Neural cell (in vitro differentiated cells): Measurements from ENCODE around the gene ADGRB3. TPM values are rescaled to one million over a fixed set of nuclear protein-coding genes. Genes with fewer than 3 reads are reported as not detected.

Experiments
- H2AFZ ChIP-seq: fragments of 200-600, 300-800 bp; sonication (generic), shearing (Covaris generic); 2 replicates; pipeline ENCODE4 v1.6.0; 2014; ENCODE audit warnings: low read depth, mild to moderate bottlenecking, antibody characterized with exemption, low read length, moderate library complexity
- H3F3A ChIP-seq: fragments of 200-600 bp; shearing (Covaris generic); 2 replicates; pipeline ENCODE4 v1.6.1; 2016; ENCODE audit warnings: mild to moderate bottlenecking, moderate library complexity, mixed read lengths, antibody characterized with exemption, low read length; ENCODE audit not compliant: insufficient read depth, poor library complexity, severe bottlenecking
- H3K27ac ChIP-seq: fragments of 200-600, 300-800 bp; sonication (generic), shearing (Covaris generic); 2 replicates; pipeline ENCODE4 v1.5.1; 2014; ENCODE audit warnings: mild to moderate bottlenecking, low read length, moderate library complexity
- H3K27me3 ChIP-seq: fragments of 300-800, 200-600 bp; sonication (generic), shearing (Covaris generic); 2 replicates; pipeline ENCODE4 v1.6.0; 2014; ENCODE audit warnings: mild to moderate bottlenecking, low read depth, low read length, moderate library complexity; ENCODE audit not compliant: insufficient read depth
- H3K36me3 ChIP-seq: fragments of 300-800, 200-600 bp; sonication (generic), shearing (Covaris generic); 2 replicates; pipeline ENCODE4 v1.5.1; 2014; ENCODE audit warnings: mild to moderate bottlenecking, antibody characterized with exemption, low read length, moderate library complexity; ENCODE audit not compliant: insufficient read depth
- H3K4me2 ChIP-seq: fragments of 300-800, 200-600 bp; sonication (generic), shearing (Covaris generic); 2 replicates; pipeline ENCODE4 v1.6.0; 2014; ENCODE audit warnings: mild to moderate bottlenecking, low read length
- H3K4me3 ChIP-seq: fragments of 300-800, 200-600 bp; sonication (generic), shearing (Covaris generic); 2 replicates; pipeline ENCODE4 v1.5.1; 2014; ENCODE audit warnings: mild to moderate bottlenecking, low read length, moderate library complexity
- H3K79me2 ChIP-seq: fragments of 200-600 bp; shearing (Covaris generic); replicated peaks from 2 replicates; pipeline ENCODE4 v1.6.0; 2014; ENCODE audit warnings: mild to moderate bottlenecking, low read length, moderate library complexity; ENCODE audit not compliant: insufficient read depth
- H3K9ac ChIP-seq: fragments of 300-800, 200-600 bp; sonication (generic), shearing (Covaris generic); 2 replicates; pipeline ENCODE4 v1.6.1; 2016; ENCODE audit warnings: mild to moderate bottlenecking, low read length, mixed read lengths
- H3K9me2 ChIP-seq: fragments of 200-600 bp; shearing (Covaris generic); 2 replicates; pipeline ENCODE4 v1.6.1; 2016; ENCODE audit warnings: mild to moderate bottlenecking, low read length, mixed read lengths; ENCODE audit not compliant: insufficient read depth
- H3K9me3 ChIP-seq: fragments of 200-600, 300-800 bp; sonication (generic), shearing (Covaris generic); 2 replicates; pipeline ENCODE4 v1.6.1; 2016; ENCODE audit warnings: mild to moderate bottlenecking, mixed run types, low read length, moderate library complexity, mixed read lengths
- H4K20me1 ChIP-seq: fragments of 200-600 bp; shearing (Covaris generic); 2 replicates; pipeline ENCODE4 v1.6.1; 2016; ENCODE audit warnings: mild to moderate bottlenecking, mixed run types; ENCODE audit not compliant: insufficient read depth
- EP300 ChIP-seq: fragments of 450-650 bp; conservative IDR thresholded peaks from 2 replicates; pipeline ENCODE4 v1.6.1; 2014; ENCODE audit warnings: antibody characterized with exemption, mild to moderate bottlenecking, moderate library complexity; ENCODE audit not compliant: poor library complexity, severe bottlenecking
- EZH2 ChIP-seq: fragments of 200-600, 300-800 bp; shearing (Covaris generic), sonication (generic); IDR thresholded peaks from 2 replicates; pipeline ENCODE4 v1.6.1; 2014; ENCODE audit warnings: antibody characterized with exemption, low read length, borderline replicate concordance, mild to moderate bottlenecking; ENCODE audit not compliant: insufficient read depth, poor library complexity, severe bottlenecking
- MXI1 ChIP-seq: fragments of 450-650 bp; conservative IDR thresholded peaks from 2 replicates; pipeline ENCODE4 v1.6.1; 2014; ENCODE audit warnings: antibody characterized with exemption, mild to moderate bottlenecking; ENCODE audit not compliant: poor library complexity, severe bottlenecking
- POLR2AphosphoS5 ChIP-seq: IDR thresholded peaks from 2 replicates; pipeline ENCODE4 v1.6.1; 2012
- RAD21 ChIP-seq: fragments of 450-650 bp; conservative IDR thresholded peaks from 2 replicates; pipeline ENCODE4 v1.6.1; 2014; ENCODE audit warnings: antibody characterized with exemption, mild to moderate bottlenecking, moderate library complexity
- SMC3 ChIP-seq: fragments of 450-650 bp; conservative IDR thresholded peaks from 2 replicates; pipeline ENCODE4 v1.6.1; 2014; ENCODE audit warnings: antibody characterized with exemption, mild to moderate bottlenecking, moderate library complexity; ENCODE audit not compliant: poor library complexity
- TAF1 ChIP-seq: IDR thresholded peaks from 2 replicates; pipeline ENCODE4 v1.6.1; 2012; ENCODE audit warnings: low read depth
- polyA plus RNA-seq: library from polyadenylated mRNA; depleted of rRNA; stranded (reverse); fragments of >200 nt; gene quantifications from 2 replicates; pipeline ENCODE4 v1.2.3, GENCODE V29; 2014
- TF ChIP-seq, protein P1 (sequence below): IDR thresholded peaks from 2 replicates; pipeline ENCODE4 v1.6.1; 2012; ENCODE audit warnings: borderline replicate concordance
- TF ChIP-seq, protein P2 (sequence below): fragments of 450-650 bp; IDR thresholded peaks from 2 replicates; pipeline ENCODE4 v1.5.1; 2014; ENCODE audit warnings: antibody characterized with exemption, mild to moderate bottlenecking, moderate library complexity; ENCODE audit not compliant: poor library complexity, severe bottlenecking

ADGRB3 gene
- polyA plus RNA-seq, 1 donor from 2014 or later, result 66.5 TPM

DNA sequence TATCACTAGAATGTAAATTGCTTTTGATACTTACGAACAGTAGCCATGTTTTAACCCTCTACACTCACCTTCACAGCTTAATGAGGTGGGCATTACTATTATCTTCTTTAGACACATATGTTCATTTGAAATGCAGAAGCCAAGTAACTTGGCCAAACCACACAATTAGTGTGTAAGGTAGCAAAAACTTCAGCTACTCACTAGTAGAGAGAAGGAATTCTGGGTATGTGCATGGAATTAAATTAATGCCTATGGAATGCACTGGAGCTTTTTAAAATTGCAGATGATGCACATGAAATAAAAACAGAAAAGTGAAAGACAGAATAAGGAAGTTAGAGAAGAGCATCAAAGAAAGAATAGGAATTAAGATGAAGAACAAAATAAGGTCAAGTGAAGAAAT, 494.0 kb downstream of the ADGRB3 start:
- no peaks in the 10 kb centered on the region for H3K27me3 ChIP-seq
- H3K79me2 ChIP-seq, result no peaks in the 10 kb centered on the region
- TF ChIP-seq RAD21, result no peak
- no peak for TF ChIP-seq MXI1
- no peak for TF ChIP-seq POLR2AphosphoS5
- TF ChIP-seq TAF1, result no peak
- TF ChIP-seq EZH2, result no peak
- no peak for TF ChIP-seq SMC3
- TF ChIP-seq, protein P1, sequence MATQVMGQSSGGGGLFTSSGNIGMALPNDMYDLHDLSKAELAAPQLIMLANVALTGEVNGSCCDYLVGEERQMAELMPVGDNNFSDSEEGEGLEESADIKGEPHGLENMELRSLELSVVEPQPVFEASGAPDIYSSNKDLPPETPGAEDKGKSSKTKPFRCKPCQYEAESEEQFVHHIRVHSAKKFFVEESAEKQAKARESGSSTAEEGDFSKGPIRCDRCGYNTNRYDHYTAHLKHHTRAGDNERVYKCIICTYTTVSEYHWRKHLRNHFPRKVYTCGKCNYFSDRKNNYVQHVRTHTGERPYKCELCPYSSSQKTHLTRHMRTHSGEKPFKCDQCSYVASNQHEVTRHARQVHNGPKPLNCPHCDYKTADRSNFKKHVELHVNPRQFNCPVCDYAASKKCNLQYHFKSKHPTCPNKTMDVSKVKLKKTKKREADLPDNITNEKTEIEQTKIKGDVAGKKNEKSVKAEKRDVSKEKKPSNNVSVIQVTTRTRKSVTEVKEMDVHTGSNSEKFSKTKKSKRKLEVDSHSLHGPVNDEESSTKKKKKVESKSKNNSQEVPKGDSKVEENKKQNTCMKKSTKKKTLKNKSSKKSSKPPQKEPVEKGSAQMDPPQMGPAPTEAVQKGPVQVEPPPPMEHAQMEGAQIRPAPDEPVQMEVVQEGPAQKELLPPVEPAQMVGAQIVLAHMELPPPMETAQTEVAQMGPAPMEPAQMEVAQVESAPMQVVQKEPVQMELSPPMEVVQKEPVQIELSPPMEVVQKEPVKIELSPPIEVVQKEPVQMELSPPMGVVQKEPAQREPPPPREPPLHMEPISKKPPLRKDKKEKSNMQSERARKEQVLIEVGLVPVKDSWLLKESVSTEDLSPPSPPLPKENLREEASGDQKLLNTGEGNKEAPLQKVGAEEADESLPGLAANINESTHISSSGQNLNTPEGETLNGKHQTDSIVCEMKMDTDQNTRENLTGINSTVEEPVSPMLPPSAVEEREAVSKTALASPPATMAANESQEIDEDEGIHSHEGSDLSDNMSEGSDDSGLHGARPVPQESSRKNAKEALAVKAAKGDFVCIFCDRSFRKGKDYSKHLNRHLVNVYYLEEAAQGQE, result no peak
- TF ChIP-seq, protein P2, sequence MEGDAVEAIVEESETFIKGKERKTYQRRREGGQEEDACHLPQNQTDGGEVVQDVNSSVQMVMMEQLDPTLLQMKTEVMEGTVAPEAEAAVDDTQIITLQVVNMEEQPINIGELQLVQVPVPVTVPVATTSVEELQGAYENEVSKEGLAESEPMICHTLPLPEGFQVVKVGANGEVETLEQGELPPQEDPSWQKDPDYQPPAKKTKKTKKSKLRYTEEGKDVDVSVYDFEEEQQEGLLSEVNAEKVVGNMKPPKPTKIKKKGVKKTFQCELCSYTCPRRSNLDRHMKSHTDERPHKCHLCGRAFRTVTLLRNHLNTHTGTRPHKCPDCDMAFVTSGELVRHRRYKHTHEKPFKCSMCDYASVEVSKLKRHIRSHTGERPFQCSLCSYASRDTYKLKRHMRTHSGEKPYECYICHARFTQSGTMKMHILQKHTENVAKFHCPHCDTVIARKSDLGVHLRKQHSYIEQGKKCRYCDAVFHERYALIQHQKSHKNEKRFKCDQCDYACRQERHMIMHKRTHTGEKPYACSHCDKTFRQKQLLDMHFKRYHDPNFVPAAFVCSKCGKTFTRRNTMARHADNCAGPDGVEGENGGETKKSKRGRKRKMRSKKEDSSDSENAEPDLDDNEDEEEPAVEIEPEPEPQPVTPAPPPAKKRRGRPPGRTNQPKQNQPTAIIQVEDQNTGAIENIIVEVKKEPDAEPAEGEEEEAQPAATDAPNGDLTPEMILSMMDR, result no peak
- TF ChIP-seq EP300, result no peak
- no peaks in the 10 kb centered on the region for H3K9me3 ChIP-seq
- H3K36me3 ChIP-seq, result no peaks in the 10 kb centered on the region
- H3K4me3 ChIP-seq, result no peak overlapping the region
- no peak overlapping the region for H3K9ac ChIP-seq
- no peak overlapping the region for H2AFZ ChIP-seq
- no peak overlapping the region for H3K27ac ChIP-seq
- H4K20me1 ChIP-seq, result no peaks in the 10 kb centered on the region
- no peaks in the 10 kb centered on the region for H3K9me2 ChIP-seq
- H3F3A ChIP-seq, result no peaks in the 10 kb centered on the region
- no peak overlapping the region for H3K4me2 ChIP-seq

DNA sequence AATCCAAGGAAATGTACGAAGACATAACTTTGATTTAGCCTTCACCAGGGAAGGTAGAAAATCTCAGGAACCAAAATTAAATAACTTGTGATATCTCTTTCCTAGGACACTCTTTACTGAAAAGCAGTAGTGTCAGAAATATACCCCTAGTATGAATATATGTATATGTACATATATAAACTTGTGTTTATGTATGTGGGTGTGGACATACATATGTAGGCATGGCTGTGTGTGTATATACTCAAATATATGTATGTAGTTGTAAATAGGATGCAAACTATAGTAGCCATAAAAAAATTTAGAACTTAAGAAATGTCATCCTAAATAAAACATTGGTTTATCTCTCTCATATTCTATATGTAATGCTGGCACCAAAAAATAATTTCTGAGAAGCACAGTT, 500.8 kb downstream of the ADGRB3 start:
- H3K79me2 ChIP-seq, result no peaks in the 10 kb centered on the region
- no peaks in the 10 kb centered on the region for H3K36me3 ChIP-seq
- no peaks in the 10 kb centered on the region for H3K27me3 ChIP-seq
- no peaks in the 10 kb centered on the region for H3K9me2 ChIP-seq
- no peaks in the 10 kb centered on the region for H3K9me3 ChIP-seq
- H3K27ac ChIP-seq, result no peak overlapping the region
- TF ChIP-seq EP300 (no peak), EZH2 (no peak), POLR2AphosphoS5 (no peak), TAF1 (no peak), RAD21 (no peak)
- TF ChIP-seq, protein P1, result no peak
- TF ChIP-seq, protein P2, result no peak
- no peaks in the 10 kb centered on the region for H4K20me1 ChIP-seq
- H3K9ac ChIP-seq, result no peak overlapping the region
- H3K4me2 ChIP-seq, result no peak overlapping the region
- no peak overlapping the region for H3K4me3 ChIP-seq
- H2AFZ ChIP-seq, result no peak overlapping the region
- no peaks in the 10 kb centered on the region for H3F3A ChIP-seq
